Mesodermal cell (in vitro differentiated cells): ENCODE data around the gene GALR2.
"Not testable (repeated sequence)": the region's sequence is repeated elsewhere in the genome, so short reads cannot be mapped to it uniquely, and the experiment has no call there.

Experiments
- H3K27ac ChIP-seq: 2 replicates; pipeline ENCODE4 v1.7.0; 2013; ENCODE audit warnings: mild to moderate bottlenecking, low read depth, low read length, moderate library complexity; ENCODE audit not compliant: severe bottlenecking
- H3K36me3 ChIP-seq: 2 replicates; pipeline ENCODE4 v1.7.1; 2013; ENCODE audit warnings: mild to moderate bottlenecking, low read length, moderate library complexity; ENCODE audit not compliant: control insufficient read depth, insufficient read depth
- H3K4me1 ChIP-seq: one replicate; pipeline ENCODE4 v1.7.1; 2013; ENCODE audit warnings: mild to moderate bottlenecking, low read length; ENCODE audit not compliant: insufficient read depth, control insufficient read depth, poor library complexity, severe bottlenecking
- H3K4me3 ChIP-seq: 2 replicates; pipeline ENCODE4 v1.7.0; 2013; ENCODE audit warnings: low read length, control low read depth, mild to moderate bottlenecking; ENCODE audit not compliant: insufficient read depth, poor library complexity, severe bottlenecking; ENCODE audit errors: extremely low read depth
- H3K9me3 ChIP-seq: 2 replicates; pipeline ENCODE4 v1.7.1; 2013; ENCODE audit warnings: mild to moderate bottlenecking, low read length, moderate library complexity; ENCODE audit not compliant: control insufficient read depth
- WGBS, 2 experiments: methylation state at CpG; one replicate each; pipeline ENCODE4 v1.1.5; 2013; ENCODE audit warnings: missing lambda C conversion rate in 2 of 2; ENCODE audit not compliant: insufficient coverage in 2 of 2; 5-methylcytosine and 5-hydroxymethylcytosine counted together

Gene GALR2

GRCh38 chr17:76038050-76038449 lies 36.5 kb upstream of the GALR2 start:
- 93 to 94% methylated on average over 3 of the region's 3 CpGs for WGBS, 2 experiments
- H3K36me3 ChIP-seq: peaks cover 51% of the 10 kb centered on the region
- no peak overlapping the region for H3K27ac ChIP-seq

GRCh38 chr17:76039121-76039520 lies 35.5 kb upstream of the GALR2 start:
- H3K36me3 ChIP-seq: peaks cover 62% of the 10 kb centered on the region
- H3K4me1 ChIP-seq: no peaks in the 10 kb centered on the region
- no peak overlapping the region for H3K27ac ChIP-seq
- no peak overlapping the region for H3K4me3 ChIP-seq
- 83 to 94% methylated on average over 6 of the region's 6 CpGs for WGBS, 2 experiments
- no peaks in the 10 kb centered on the region for H3K9me3 ChIP-seq

More at GRCh38 chr17:76038050-76038449, 36.5 kb upstream of the GALR2 start:
- Histone ChIP-seq H3K4me1 (no peaks in the 10 kb centered on the region), H3K4me3 (no peak overlapping the region), H3K9me3 (peaks cover 1% of the 10 kb centered on the region)

GRCh38 chr17:76040376-76040775 lies 34.2 kb upstream of the GALR2 start:
- Histone ChIP-seq H3K4me1 (no peaks in the 10 kb centered on the region), H3K4me3 (no peak overlapping the region), H3K36me3 (peaks cover 74% of the 10 kb centered on the region), H3K9me3 (no peaks in the 10 kb centered on the region), H3K27ac (peak overlapping the region; percentile 23)
- WGBS, 2 experiments: 57 to 65% methylated on average over 2 to 3 of the region's 6 CpGs

GRCh38 chr17:76042868-76043267 lies 31.7 kb upstream of the GALR2 start:
- not testable (repeated sequence) for H3K4me3 ChIP-seq, H3K9me3 ChIP-seq, H3K27ac ChIP-seq, H3K4me1 ChIP-seq
- 89 to 100% methylated on average over 2 to 3 of the region's 3 CpGs for WGBS, 2 experiments
- peaks cover 93% of the 10 kb centered on the region for H3K36me3 ChIP-seq

- not testable (repeated sequence) for H3K4me1 ChIP-seq, H3K9me3 ChIP-seq, H3K27ac ChIP-seq, H3K4me3 ChIP-seq
- WGBS, 2 experiments: 90 to 98% methylated on average over 8 to 10 of the region's 11 CpGs
- peaks cover 98% of the 10 kb centered on the region for H3K36me3 ChIP-seq
These were observed 30.0 kb upstream of the GALR2 start for GRCh38 chr17:76044475-76045007.

GRCh38 chr17:76046064-76046463 lies 28.5 kb upstream of the GALR2 start:
- Histone ChIP-seq H3K4me1 (peaks cover 4% of the 10 kb centered on the region), H3K27ac (no peak overlapping the region), H3K36me3 (peaks cover 98% of the 10 kb centered on the region), H3K4me3 (no peak overlapping the region), H3K9me3 (no peaks in the 10 kb centered on the region)
- WGBS, 2 experiments: 92 to 98% methylated on average over 7 to 8 of the region's 8 CpGs

GRCh38 chr17:76048025-76048605 lies 26.5 kb upstream of the GALR2 start:
- H3K4me1 ChIP-seq: peaks cover 4% of the 10 kb centered on the region
- H3K4me3 ChIP-seq: no peak overlapping the region
- WGBS, 2 experiments: 95 to 96% methylated on average over 9 of the region's 9 CpGs
- H3K36me3 ChIP-seq: peaks cover 95% of the 10 kb centered on the region
- no peak overlapping the region for H3K27ac ChIP-seq
- no peaks in the 10 kb centered on the region for H3K9me3 ChIP-seq

GRCh38 chr17:76048711-76049110 lies 25.9 kb upstream of the GALR2 start:
- Histone ChIP-seq H3K9me3 (no peaks in the 10 kb centered on the region), H3K27ac (no peak overlapping the region), H3K4me3 (no peak overlapping the region), H3K4me1 (peaks cover 6% of the 10 kb centered on the region), H3K36me3 (peaks cover 91% of the 10 kb centered on the region)
- 90 to 98% methylated on average over 4 to 8 of the region's 9 CpGs for WGBS, 2 experiments

- Histone ChIP-seq H3K4me3 (no peak overlapping the region), H3K36me3 (peaks cover 85% of the 10 kb centered on the region), H3K9me3 (no peaks in the 10 kb centered on the region), H3K27ac (no peak overlapping the region), H3K4me1 (peaks cover 11% of the 10 kb centered on the region)
- WGBS, 2 experiments: 94 to 96% methylated on average over 2 of the region's 3 CpGs
These were observed 25.3 kb upstream of the GALR2 start for GRCh38 chr17:76049239-76049638.

- no peaks in the 10 kb centered on the region for H3K9me3 ChIP-seq
- H3K4me3 ChIP-seq: no peak overlapping the region
- H3K4me1 ChIP-seq: peaks cover 12% of the 10 kb centered on the region
- no peak overlapping the region for H3K27ac ChIP-seq
- WGBS, 2 experiments: 97% methylated on average over 13 to 15 of the region's 15 CpGs
- H3K36me3 ChIP-seq: peaks cover 85% of the 10 kb centered on the region
These were observed 24.6 kb upstream of the GALR2 start for GRCh38 chr17:76049836-76050537.
